Endothelial cell of umbilical vein (primary cell): ENCODE data around the gene AFF1. TPM values are rescaled to one million over a fixed set of nuclear protein-coding genes. Genes with fewer than 3 reads are reported as not detected.

Source experiments
- BruUV-seq: library from RNA; stranded (reverse); fragments of 400-500 nt; replicated peaks from 2 replicates; lab custom pipeline; 2021; lab: Mats Ljungman, UMichigan
- CTCF ChIA-PET: fragments of 300-600, 350-600 bp; sonication (Branson Sonifier 250); formaldehyde crosslinking; loops from one replicate; lab custom pipeline; 2021; ENCODE audit warnings: antibody characterized with exemption, inconsistent platforms; lab: Charles Lee
- POLR2A ChIA-PET: fragments of 300-600, 350-600 bp; sonication (Branson Sonifier 250); formaldehyde crosslinking; loops from one replicate; lab custom pipeline; 2021; ENCODE audit warnings: antibody characterized with exemption, inconsistent platforms; lab: Charles Lee
- DNase-seq: peaks from one replicate; pipeline ENCODE4 v3.0.0-alpha.2; 2011; ENCODE audit warnings: low read depth, low spot score
- FAIRE-seq: peaks from 2 replicates; lab custom pipeline; 2011; peaks lifted over from hg19 to GRCh38; lab: Jason Lieb, UNC
- H2AFZ ChIP-seq: 2 replicates; pipeline ENCODE4 v1.6.0; 2012; ENCODE audit warnings: low read depth, low read length, control low read depth, inconsistent platforms
- H3K27ac ChIP-seq: 2 replicates; pipeline ENCODE4 v1.5.1; 2011; ENCODE audit warnings: low read depth, mild to moderate bottlenecking, control low read depth, low read length, moderate library complexity; ENCODE audit not compliant: insufficient read depth
- H3K27me3 ChIP-seq, 2 experiments: 2 replicates each; pipeline versions ENCODE4 v1.6.0 to v1.6.1; 2011; ENCODE audit warnings: low read length in 2 of 2, mixed read lengths in 1 of 2; ENCODE audit not compliant: control insufficient read depth in 2 of 2, insufficient read depth in 2 of 2
- H3K36me3 ChIP-seq, 2 experiments: 2 replicates in 1 of 2; 3 replicates in 1 of 2; pipeline ENCODE4 v1.5.1; 2011; ENCODE audit warnings: low read length in 2 of 2, mild to moderate bottlenecking in 1 of 2, moderate library complexity in 1 of 2; ENCODE audit not compliant: control insufficient read depth in 2 of 2, insufficient read depth in 2 of 2; ENCODE audit errors: extremely low read depth in 1 of 2
- H3K4me1 ChIP-seq: 3 replicates; pipeline ENCODE4 v1.5.1; 2011; ENCODE audit warnings: mild to moderate bottlenecking, low read length; ENCODE audit not compliant: control insufficient read depth, insufficient read depth; ENCODE audit errors: extremely low read depth
- H3K4me2 ChIP-seq: 2 replicates; pipeline ENCODE4 v1.6.1; 2011; ENCODE audit warnings: low read length, control low read depth, mixed read lengths; ENCODE audit not compliant: insufficient read depth
- H3K4me3 ChIP-seq, 3 experiments: fragments of 200-600 bp in 1 of 3; sonication (generic), shearing (Covaris generic) in 1 of 3; replicated peaks in 1 of 3; 2 replicates each; pipeline ENCODE4 v1.5.1; 2011 to 2016; ENCODE audit warnings: control low read depth in 3 of 3, low read length in 3 of 3, mild to moderate bottlenecking in 2 of 3, inconsistent platforms in 1 of 3, low read depth in 1 of 3, moderate library complexity in 1 of 3; ENCODE audit not compliant: insufficient read depth in 1 of 3
- H3K79me2 ChIP-seq: 2 replicates; pipeline ENCODE4 v1.6.0; 2012; ENCODE audit warnings: low read length, inconsistent platforms; ENCODE audit not compliant: control insufficient read depth, insufficient read depth
- H3K9ac ChIP-seq: replicated peaks from 2 replicates; pipeline ENCODE3; 2011; ENCODE audit warnings: low read length, control low read depth; ENCODE audit not compliant: insufficient read depth; ENCODE audit errors: extremely low read depth
- H3K9me1 ChIP-seq: replicated peaks from 3 replicates; pipeline ENCODE4 v1.6.0; 2011; ENCODE audit warnings: mild to moderate bottlenecking, low read length; ENCODE audit not compliant: control insufficient read depth, insufficient read depth; ENCODE audit errors: extremely low read depth
- H3K9me3 ChIP-seq: replicated peaks from 2 replicates; pipeline ENCODE4 v1.5.1; 2012; ENCODE audit warnings: low read length, inconsistent platforms; ENCODE audit not compliant: control insufficient read depth, insufficient read depth
- H4K20me1 ChIP-seq: replicated peaks from 2 replicates; pipeline ENCODE3; 2011; ENCODE audit warnings: mild to moderate bottlenecking, low read length; ENCODE audit not compliant: control insufficient read depth, insufficient read depth; ENCODE audit errors: extremely low read depth
- CTCF ChIP-seq, 2 donors: IDR thresholded peaks; 1 replicate in 1 of 2; 2 replicates in 1 of 2; pipeline ENCODE4 v1.5.1; 2011; ENCODE audit warnings: low read length in 2 of 2, mild to moderate bottlenecking in 2 of 2, moderate library complexity in 2 of 2, control low read depth in 1 of 2, inconsistent platforms in 1 of 2, low read depth in 1 of 2; ENCODE audit not compliant: insufficient read depth in 1 of 2; ENCODE audit errors: extremely low read depth in 1 of 2
- EZH2 ChIP-seq: IDR thresholded peaks from 2 replicates; pipeline ENCODE4 v1.6.1; 2012; ENCODE audit warnings: borderline replicate concordance, low read depth, mild to moderate bottlenecking, moderate library complexity, low read length, inconsistent platforms; ENCODE audit not compliant: severe bottlenecking
- FOS ChIP-seq: IDR thresholded peaks from 2 replicates; pipeline ENCODE4 v1.6.1; 2011; ENCODE audit warnings: mild to moderate bottlenecking, low read length, moderate library complexity, borderline replicate concordance; ENCODE audit not compliant: insufficient read depth
- GATA2 ChIP-seq: IDR thresholded peaks from 2 replicates; pipeline ENCODE4 v1.7.0; 2011; ENCODE audit warnings: low read depth, mild to moderate bottlenecking, moderate library complexity, mixed read lengths, low read length; ENCODE audit not compliant: insufficient read length, insufficient read depth
- JUN ChIP-seq: IDR thresholded peaks from 2 replicates; pipeline ENCODE4 v1.6.1; 2011; ENCODE audit warnings: borderline replicate concordance, low read depth; ENCODE audit not compliant: insufficient read length, insufficient read depth
- MAX ChIP-seq: IDR thresholded peaks from 2 replicates; pipeline ENCODE4 v1.6.1; 2011; ENCODE audit not compliant: insufficient read depth, insufficient read length
- MYC ChIP-seq: IDR thresholded peaks from one replicate; pipeline ENCODE4 v1.6.1; 2011; ENCODE audit warnings: mild to moderate bottlenecking, low read depth, low read length
- POLR2A ChIP-seq: IDR thresholded peaks from 2 replicates; pipeline ENCODE4 v1.6.1; 2012; ENCODE audit warnings: low read depth, mild to moderate bottlenecking, control low read depth, low read length
- POLR2AphosphoS5 ChIP-seq: IDR thresholded peaks from 2 replicates; pipeline ENCODE4 v1.6.1; 2012; ENCODE audit warnings: low read depth, mild to moderate bottlenecking, control low read depth, low read length, moderate library complexity; ENCODE audit not compliant: insufficient read depth
- dilution Hi-C: fragments of 300-500 bp; cut with MboI; formaldehyde crosslinking; loops from one replicate; pipeline ENCODE4 v1.15.0; 2019; ENCODE audit warnings: low sequenced_read_pairs; ENCODE audit not compliant: extremely low pct_ligation_motif_present
- intact Hi-C: fragments of 100-400 bp; cut with micrococcal nuclease; formaldehyde crosslinking; loops from one replicate; pipeline ENCODE4 v1.10.0; 2022
- polyA plus RNA-seq, 4 experiments: library from polyadenylated mRNA; depleted of rRNA in 3 of 4; stranded (reverse) in 3 of 4; unstranded in 1 of 4; fragments of >200 nt; gene quantifications; 2 replicates each; pipeline versions ENCODE4 v1.2.1 to v1.2.3, GENCODE V29; 2011 to 2012; ENCODE audit warnings: missing spikeins in 1 of 4
- total RNA-seq: library from RNA; stranded (reverse); gene quantifications from 2 replicates; pipeline ENCODE4 v1.2.3, GENCODE V29; 2021

AFF1 gene
- total and polyA plus RNA-seq, 2 donors (not counting 3 experiments of a cell fraction or from before 2014, with no cell fraction given): 26.2 to 106 TPM

GRCh38 chr4:87041141-87041540 lies 106.3 kb downstream of the AFF1 start:
- DNase-seq: no peak
- no peak for TF ChIP-seq EZH2
- no peak for TF ChIP-seq MAX
- no peak for TF ChIP-seq POLR2AphosphoS5
- no peak for TF ChIP-seq POLR2A
- TF ChIP-seq JUN: no peak
- no peak for TF ChIP-seq MYC
- TF ChIP-seq CTCF (IDR thresholded peaks at IDR 0.05; ENCODE audit: extremely low read depth in 1 of 2, insufficient read depth in 1 of 2, low read depth in 1 of 2, low read length in 2 of 2): no peak
- TF ChIP-seq GATA2: no peak
- no peak for TF ChIP-seq FOS
- Histone ChIP-seq H3K9ac (no peak overlapping the region), H3K36me3 (no peaks in the 10 kb centered on the region), H3K4me3 (no peak overlapping the region), H3K27me3 (no peaks in the 10 kb centered on the region), H4K20me1 (no peaks in the 10 kb centered on the region), H3K4me1 (peaks cover 52% of the 10 kb centered on the region), H2AFZ (no peak overlapping the region), H3K79me2 (peaks cover 72% of the 10 kb centered on the region), H3K27ac (no peak overlapping the region), H3K4me2 (no peak overlapping the region), H3K9me1 (no peaks in the 10 kb centered on the region), H3K9me3 (no peaks in the 10 kb centered on the region)
- intact Hi-C loops (no loop called here), dilution Hi-C loops (no loop called here)
- FAIRE-seq: no peak
- no TSS peak for BruUV-seq
- ChIA-PET POLR2A (no interaction called here), CTCF (interaction anchor here (1.3 to 1.4 kb wide), 2 partner anchors 15 to 107 kb away, joined by 3 read pairs; partner anchors contain the start of gene AFF1)
